ENCODE data around the gene MOSPD2.

DNA sequence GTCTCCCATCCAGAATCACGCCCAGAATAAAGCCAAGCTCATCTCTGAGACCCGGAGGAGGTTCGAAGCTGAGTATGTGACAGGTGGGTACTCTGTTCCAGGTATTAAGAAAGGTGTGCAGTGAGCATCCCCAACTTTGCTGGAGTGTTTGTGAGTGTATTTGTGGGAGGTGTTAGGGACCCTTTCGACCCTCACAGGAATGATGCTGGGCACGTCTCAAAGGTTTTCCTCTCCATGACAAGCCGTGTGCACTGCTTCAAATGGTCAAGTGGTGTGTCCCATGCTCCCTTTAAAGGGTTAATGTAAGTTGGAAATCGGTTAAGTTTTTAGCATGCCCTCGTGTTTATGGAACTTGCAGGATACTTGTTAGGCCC, 442 bp downstream of the MOSPD2 start:
- TF ChIP-seq POLR2AphosphoS5 (IDR thresholded peaks at IDR 0.05; ENCODE audit: low read depth, low read length) (no peak), REST (IDR thresholded peaks at IDR 0.05; ENCODE audit: insufficient read depth in 1 of 2, low read depth in 2 of 2, low read length in 2 of 2) (no peak), TAF1 (IDR thresholded peaks at IDR 0.05; ENCODE audit: borderline replicate concordance, insufficient read depth, low read length) (no peak), FOXP2 (optimal IDR thresholded peaks at IDR 0.05; ENCODE audit: borderline replicate concordance, extremely low read depth, extremely low read length, insufficient read depth) (no peak)

All from PFSK-1 (cell line).